ENCODE data around the gene TOR1AIP1.

- TF ChIP-seq POLR2AphosphoS5 (IDR thresholded peaks at IDR 0.05): no peak
- TF ChIP-seq CTCF (IDR thresholded peaks at IDR 0.05): no peak
These were observed 86.4 kb downstream of the TOR1AIP1 start for GRCh38 chr1:179968284-179968993.
